GM23248 (cell line): ENCODE data around the gene GATAD2A. TPM values are rescaled to one million over a fixed set of nuclear protein-coding genes. Genes with fewer than 3 reads are reported as not detected.
"Not testable (repeated sequence)": the region's sequence is repeated elsewhere in the genome, so short reads cannot be mapped to it uniquely, and the experiment has no call there.

Experiments used
- DNase-seq: peaks from one replicate; pipeline ENCODE4 v3.0.0-alpha.2; 2015
- H2AFZ ChIP-seq: fragments of 200-600 bp; sonication (generic); 2 replicates; pipeline ENCODE4 v1.6.1; 2016; ENCODE audit warnings: antibody characterized with exemption
- H3F3A ChIP-seq: fragments of 200-600 bp; sonication (generic); 2 replicates; pipeline ENCODE4 v1.6.1; 2016; ENCODE audit warnings: mild to moderate bottlenecking, antibody characterized with exemption, mixed run types; ENCODE audit not compliant: insufficient read depth
- H3K27ac ChIP-seq: fragments of 200-600 bp; sonication (generic); 2 replicates; pipeline ENCODE4 v1.5.1; 2016; ENCODE audit warnings: mild to moderate bottlenecking
- H3K27me3 ChIP-seq: fragments of 200-600 bp; sonication (generic); replicated peaks from 2 replicates; pipeline ENCODE4 v1.6.1; 2016; ENCODE audit warnings: mild to moderate bottlenecking; ENCODE audit not compliant: insufficient read depth
- H3K36me3 ChIP-seq: fragments of 200-600 bp; sonication (generic); 2 replicates; pipeline ENCODE4 v1.6.1; 2016; ENCODE audit warnings: low read depth, mild to moderate bottlenecking
- H3K4me1 ChIP-seq: fragments of 200-600 bp; sonication (generic); 2 replicates; pipeline ENCODE4 v1.6.1; 2016; ENCODE audit warnings: mild to moderate bottlenecking; ENCODE audit not compliant: insufficient read depth
- H3K4me2 ChIP-seq: fragments of 200-600 bp; sonication (generic); one replicate; pipeline ENCODE4 v1.6.1; 2016; ENCODE audit warnings: mild to moderate bottlenecking; ENCODE audit not compliant: unreplicated experiment
- H3K4me3 ChIP-seq: fragments of 200-600 bp; sonication (generic); 2 replicates; pipeline ENCODE4 v1.5.1; 2016; ENCODE audit warnings: mild to moderate bottlenecking
- H3K79me2 ChIP-seq: fragments of 200-600 bp; sonication (generic); 2 replicates; pipeline ENCODE4 v1.6.1; 2016; ENCODE audit warnings: mild to moderate bottlenecking; ENCODE audit not compliant: insufficient read depth
- H3K9ac ChIP-seq: fragments of 200-600 bp; sonication (generic); 2 replicates; pipeline ENCODE4 v1.6.1; 2016; ENCODE audit warnings: mild to moderate bottlenecking
- H3K9me2 ChIP-seq: fragments of 200-600 bp; sonication (generic); 2 replicates; pipeline ENCODE4 v1.6.1; 2016; ENCODE audit warnings: mixed run types, mild to moderate bottlenecking, moderate library complexity; ENCODE audit not compliant: insufficient read depth
- H3K9me3 ChIP-seq: fragments of 200-600 bp; sonication (generic); one replicate; pipeline ENCODE4 v1.6.1; 2017; ENCODE audit warnings: low read depth
- H4K20me1 ChIP-seq: fragments of 200-600 bp; sonication (generic); 2 replicates; pipeline ENCODE4 v1.6.0; 2016; ENCODE audit not compliant: insufficient read depth
- EZH2 ChIP-seq: fragments of 200-600 bp; sonication (generic); IDR thresholded peaks from 2 replicates; pipeline ENCODE4 v1.6.1; 2018; ENCODE audit warnings: antibody characterized with exemption, mild to moderate bottlenecking; ENCODE audit not compliant: insufficient read depth, poor library complexity, severe bottlenecking
- EZH2phosphoT487 ChIP-seq: fragments of 200-600 bp; sonication (generic); IDR thresholded peaks from 2 replicates; pipeline ENCODE4 v1.6.1; 2018; ENCODE audit warnings: antibody characterized with exemption, moderate library complexity, mild to moderate bottlenecking, low read depth; ENCODE audit not compliant: insufficient read depth
- WGBS, 2 experiments: methylation state at CpG; one replicate each; pipeline ENCODE4 v1.1.6; 2015 to 2017; ENCODE audit warnings: low lambda C conversion rate in 2 of 2, low coverage in 1 of 2; ENCODE audit errors: missing lambda C conversion rate in 2 of 2; 5-methylcytosine and 5-hydroxymethylcytosine counted together
- in situ Hi-C: fragments of 300-500 bp; cut with MboI; formaldehyde crosslinking; loops from 2 replicates; pipeline ENCODE4 v1.15.0; 2020
- polyA plus RNA-seq: library from polyadenylated mRNA; unstranded; fragments of >200 nt; fragmentation: Nextera tagmentation; extraction: Ambion mirVana; gene quantifications from 2 replicates; pipeline ENCODE4 v1.2.1, GENCODE V29; 2016
- total RNA-seq: library from RNA; depleted of rRNA; stranded (reverse); fragments of >200 nt; shearing (Covaris generic); gene quantifications from 2 replicates; pipeline ENCODE4 v1.2.3, GENCODE V29; 2014

The GATAD2A gene
- total and polyA plus RNA-seq, 2 experiments from 2014 or later = 15.4 to 52.1 TPM

GRCh38 chr19:19468424-19469050 lies 63.1 kb downstream of the GATAD2A start:
- no peaks in the 10 kb centered on the region for H3K9me3 ChIP-seq
- no peaks in the 10 kb centered on the region for H3K9me2 ChIP-seq
- H3K4me2 ChIP-seq = no peak overlapping the region
- in situ Hi-C loops = no loop called here
- no peak for TF ChIP-seq EZH2phosphoT487
- no peak for TF ChIP-seq EZH2
- WGBS, 2 experiments = 67 to 71% methylated on average over 2 of the region's 2 CpGs
- peaks cover 100% of the 10 kb centered on the region for H3K79me2 ChIP-seq
- H3K27me3 ChIP-seq = no peaks in the 10 kb centered on the region
- DNase-seq = peak; percentile 45
- peaks cover 13% of the 10 kb centered on the region for H3K4me1 ChIP-seq
- H3K4me3 ChIP-seq = no peak overlapping the region
- H3F3A ChIP-seq = peaks cover 14% of the 10 kb centered on the region
- H2AFZ ChIP-seq = no peak overlapping the region
- no peaks in the 10 kb centered on the region for H4K20me1 ChIP-seq
- no peak overlapping the region for H3K27ac ChIP-seq
- H3K9ac ChIP-seq = no peak overlapping the region
- peaks cover 26% of the 10 kb centered on the region for H3K36me3 ChIP-seq

- Histone ChIP-seq H3K36me3 (peaks cover 26% of the 10 kb centered on the region), H3K9me2 (no peaks in the 10 kb centered on the region), H2AFZ (no peak overlapping the region), H3K9ac (no peak overlapping the region), H3F3A (peaks cover 14% of the 10 kb centered on the region; the same call in 1 of the 2 replicates), H3K9me3 (no peaks in the 10 kb centered on the region), H3K79me2 (peaks cover 100% of the 10 kb centered on the region), H3K4me2 (no peak overlapping the region), H4K20me1 (no peaks in the 10 kb centered on the region), H3K4me1 (no peaks in the 10 kb centered on the region), H3K27ac (no peak overlapping the region), H3K4me3 (no peak overlapping the region), H3K27me3 (no peaks in the 10 kb centered on the region)
- in situ Hi-C loops = no loop called here
- no peak for DNase-seq
- no peak for TF ChIP-seq EZH2
- no peak for TF ChIP-seq EZH2phosphoT487
- WGBS, 2 experiments = 92 to 95% methylated on average over 3 of the region's 3 CpGs
Measured at GRCh38 chr19:19470579-19470978, 65.1 kb downstream of the GATAD2A start.

GRCh38 chr19:19471682-19472081 lies 66.2 kb downstream of the GATAD2A start:
- no peak overlapping the region for H3K4me3 ChIP-seq
- no peak for TF ChIP-seq EZH2
- no peak for TF ChIP-seq EZH2phosphoT487
- peaks cover 20% of the 10 kb centered on the region for H3K36me3 ChIP-seq
- H2AFZ ChIP-seq = no peak overlapping the region
- H3K79me2 ChIP-seq = peaks cover 100% of the 10 kb centered on the region
- DNase-seq = no peak
- no peaks in the 10 kb centered on the region for H3K9me3 ChIP-seq
- H3K9me2 ChIP-seq = no peaks in the 10 kb centered on the region
- no peaks in the 10 kb centered on the region for H3K27me3 ChIP-seq
- no peak overlapping the region for H3K27ac ChIP-seq
- in situ Hi-C loops = no loop called here
- WGBS, 2 experiments = 82% methylated on average over 6 of the region's 6 CpGs
- no peaks in the 10 kb centered on the region for H4K20me1 ChIP-seq
- H3F3A ChIP-seq = peaks cover 14% of the 10 kb centered on the region; the same call in 1 of the 2 replicates
- no peak overlapping the region for H3K4me2 ChIP-seq
- no peak overlapping the region for H3K9ac ChIP-seq
- no peaks in the 10 kb centered on the region for H3K4me1 ChIP-seq

GRCh38 chr19:19472106-19472505 lies 66.6 kb downstream of the GATAD2A start:
- H3K4me2 ChIP-seq, H3K9ac ChIP-seq, H3K9me3 ChIP-seq, H3K4me1 ChIP-seq, H3K27me3 ChIP-seq, H4K20me1 ChIP-seq, H3K27ac ChIP-seq, H2AFZ ChIP-seq, H3K4me3 ChIP-seq, in situ Hi-C loops, H3K9me2 ChIP-seq, DNase-seq: not testable (repeated sequence)
- Histone ChIP-seq H3F3A (peaks cover 14% of the 10 kb centered on the region; the same call in 1 of the 2 replicates), H3K79me2 (peaks cover 100% of the 10 kb centered on the region), H3K36me3 (peaks cover 18% of the 10 kb centered on the region)
- WGBS, 2 experiments = 78 to 80% methylated on average over 4 to 5 of the region's 5 CpGs
